ENCODE measurements around the gene GRM8.

DNA sequence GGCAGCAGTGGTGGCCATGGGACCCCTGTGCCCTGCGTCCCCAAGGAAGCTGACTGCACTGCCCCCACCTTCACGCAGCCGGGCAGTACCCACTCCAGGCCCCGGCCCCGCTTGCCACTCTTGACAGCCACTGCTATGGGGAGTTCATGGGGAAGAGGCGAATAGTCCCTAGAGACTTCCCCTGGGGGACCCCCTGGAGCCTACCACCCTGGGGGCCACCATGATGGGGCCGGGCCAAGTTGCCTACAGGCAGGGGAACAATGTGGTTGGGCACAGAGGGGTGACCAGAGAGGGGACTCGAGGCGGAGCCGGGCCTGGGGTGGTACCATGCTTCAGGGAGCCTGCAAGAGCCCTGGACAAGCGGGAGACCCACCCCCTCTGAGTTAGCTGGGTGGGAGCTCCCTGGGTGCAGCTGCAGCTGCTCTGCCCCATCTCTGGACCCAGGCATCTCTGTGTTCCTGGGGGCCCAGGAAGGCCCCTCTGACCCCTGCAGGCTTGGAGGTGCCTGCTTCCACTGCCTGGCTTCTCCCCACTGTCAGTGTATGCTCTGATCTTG, 567.6 kb downstream of the GRM8 start:
- TF ChIP-seq, protein P1, sequence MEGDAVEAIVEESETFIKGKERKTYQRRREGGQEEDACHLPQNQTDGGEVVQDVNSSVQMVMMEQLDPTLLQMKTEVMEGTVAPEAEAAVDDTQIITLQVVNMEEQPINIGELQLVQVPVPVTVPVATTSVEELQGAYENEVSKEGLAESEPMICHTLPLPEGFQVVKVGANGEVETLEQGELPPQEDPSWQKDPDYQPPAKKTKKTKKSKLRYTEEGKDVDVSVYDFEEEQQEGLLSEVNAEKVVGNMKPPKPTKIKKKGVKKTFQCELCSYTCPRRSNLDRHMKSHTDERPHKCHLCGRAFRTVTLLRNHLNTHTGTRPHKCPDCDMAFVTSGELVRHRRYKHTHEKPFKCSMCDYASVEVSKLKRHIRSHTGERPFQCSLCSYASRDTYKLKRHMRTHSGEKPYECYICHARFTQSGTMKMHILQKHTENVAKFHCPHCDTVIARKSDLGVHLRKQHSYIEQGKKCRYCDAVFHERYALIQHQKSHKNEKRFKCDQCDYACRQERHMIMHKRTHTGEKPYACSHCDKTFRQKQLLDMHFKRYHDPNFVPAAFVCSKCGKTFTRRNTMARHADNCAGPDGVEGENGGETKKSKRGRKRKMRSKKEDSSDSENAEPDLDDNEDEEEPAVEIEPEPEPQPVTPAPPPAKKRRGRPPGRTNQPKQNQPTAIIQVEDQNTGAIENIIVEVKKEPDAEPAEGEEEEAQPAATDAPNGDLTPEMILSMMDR (IDR thresholded peaks at IDR 0.05; ENCODE audit: low read length), result no peak
- TF ChIP-seq EZH2 (IDR thresholded peaks at IDR 0.05; ENCODE audit: borderline replicate concordance, low read length), result no peak
